Adrenal gland (tissue), 5 donors: ENCODE measurements around the gene SDR39U1.

Experiments
- CTCF ChIP-seq, 6 experiments: fragments of 450-650 bp in 4 of 6; fragments of 200-600 bp in 2 of 6; sonication (generic) in 1 of 6; IDR thresholded peaks; 1 replicate in 5 of 6; 2 replicates in 1 of 6; pipeline versions ENCODE4 v1.5.1 to v1.8.0; 2016 to 2021; ENCODE audit warnings: antibody characterized with exemption in 6 of 6, mild to moderate bottlenecking in 2 of 6, moderate library complexity in 1 of 6
- POLR2A ChIP-seq, 2 donors: fragments of 450-650 bp; IDR thresholded peaks; one replicate each; pipeline ENCODE4 v1.6.1; 2017; ENCODE audit warnings: antibody characterized with exemption in 2 of 2, mild to moderate bottlenecking in 2 of 2, moderate library complexity in 1 of 2
- donor health status: DM: no; HTN: no; CAD: no.

DNA sequence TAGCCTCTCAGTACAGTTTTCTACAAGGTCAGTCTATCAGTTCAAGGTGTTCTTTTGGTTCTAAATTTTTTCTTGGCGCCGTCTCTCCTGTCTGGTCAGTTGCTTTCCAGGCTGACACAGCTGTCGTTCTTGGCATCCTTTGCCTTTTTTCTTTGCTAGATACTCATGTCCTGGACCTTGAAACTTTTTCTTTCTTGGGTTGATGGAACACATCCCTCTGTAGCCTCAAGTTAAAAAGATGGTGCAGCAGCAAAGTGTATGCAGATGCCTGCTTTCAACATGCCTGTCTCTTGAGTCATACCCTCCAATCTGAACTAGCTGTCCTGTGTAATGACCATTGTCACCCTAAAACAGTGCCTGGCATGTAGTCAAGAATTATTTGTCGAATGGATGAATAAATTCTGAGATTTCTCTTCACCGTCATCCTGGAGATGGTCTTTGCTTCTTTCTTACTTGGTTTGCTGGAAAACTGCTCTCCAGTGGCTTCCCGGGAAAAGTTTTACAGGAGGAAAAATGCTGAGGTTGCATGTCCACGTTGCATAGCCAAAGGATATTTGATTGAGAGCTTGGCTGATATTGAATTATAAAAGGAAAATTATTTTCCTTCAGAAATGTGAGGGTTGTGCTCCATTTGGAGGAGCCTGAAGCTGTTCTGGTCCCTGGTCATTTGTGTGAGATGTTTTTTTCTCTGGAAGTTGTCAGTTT, 39.1 kb downstream of the SDR39U1 start:
- TF ChIP-seq CTCF (IDR thresholded peaks at IDR 0.05) = no peak
- TF ChIP-seq POLR2A (IDR thresholded peaks at IDR 0.05) = no peak
